Measurements from ENCODE around the gene DLGAP1.

DNA sequence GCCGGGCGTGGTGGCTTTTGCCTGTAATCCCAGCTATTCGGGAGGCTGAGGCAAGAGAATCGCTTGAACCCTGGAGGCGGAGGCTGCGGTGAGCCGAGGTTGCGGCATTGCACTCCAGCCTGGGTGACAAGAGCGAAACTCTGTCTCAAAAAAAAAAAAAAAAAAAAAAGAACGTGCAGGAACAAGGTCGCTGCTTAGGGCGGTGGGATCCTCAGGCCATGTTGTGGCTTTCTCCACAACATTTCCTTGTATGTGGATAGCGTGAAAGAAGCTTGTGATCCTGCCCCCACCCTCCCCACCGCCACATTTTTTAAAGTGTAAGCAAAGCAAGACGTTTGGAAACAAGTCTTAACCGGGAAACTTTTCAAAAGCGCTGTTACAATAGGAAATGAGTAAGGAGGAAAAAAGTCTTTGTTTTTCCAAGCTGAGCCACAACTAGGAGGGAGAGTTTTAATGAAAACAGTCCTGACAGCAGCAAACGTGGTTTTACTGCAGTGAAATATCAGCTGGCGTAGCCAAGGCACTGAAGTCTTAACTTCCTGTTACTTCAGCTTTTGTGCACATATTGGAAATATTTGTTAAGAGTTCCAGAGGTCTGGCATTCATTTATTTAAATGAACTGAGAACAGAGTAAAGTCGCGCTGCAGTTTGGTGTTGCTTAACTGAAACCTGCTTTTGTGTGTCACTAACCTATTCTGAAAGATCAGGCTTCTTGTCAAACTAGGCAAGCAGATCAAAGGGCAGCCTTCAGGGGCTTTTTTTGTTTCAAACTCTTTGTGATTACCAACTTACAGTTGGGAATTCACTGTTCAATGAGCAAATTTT is 1001.4 kb downstream of the DLGAP1 start:
- TF ChIP-seq POLR2A (IDR thresholded peaks at IDR 0.05; ENCODE audit: low read length) (no peak), GATA1 (IDR thresholded peaks at IDR 0.05; ENCODE audit: low read depth, low read length) (no peak)

Data from erythroblast (primary cell).